ENCODE results near the gene PGAP6.

- TF ChIP-seq EZH2 (optimal IDR thresholded peaks at IDR 0.05; ENCODE audit: low read depth, low read length) (no peak), CTCF (IDR thresholded peaks at IDR 0.05; ENCODE audit: low read length) (no peak), EZH2phosphoT487 (IDR thresholded peaks at IDR 0.05; ENCODE audit: low read length) (no peak)
Measured at GRCh38 chr16:346587-346986, 35.2 kb downstream of the PGAP6 start.

Data from MM.1S (cell line).